Fibroblast of skin of abdomen (primary cell): ENCODE results near the gene DST. TPM values are rescaled to one million over a fixed set of nuclear protein-coding genes. Genes with fewer than 3 reads are reported as not detected.
A peak's percentile ranks its signal among the peaks of the same experiment; 100 is the strongest.

ENCODE experiments used
- DNase-seq: peaks from one replicate; pipeline ENCODE4 v3.0.0-alpha.2; 2013
- polyA plus RNA-seq, 2 experiments: library from polyadenylated mRNA; unstranded; fragments of 120-200 nt; gene quantifications; one replicate each; pipeline ENCODE4 v1.2.1, GENCODE V29; 2013; ENCODE audit not compliant: insufficient read length in 2 of 2

The DST gene
- 154 TPM for polyA plus RNA-seq (2013, experiment 1 of 2; ENCODE audit: insufficient read length)
- 144 TPM for polyA plus RNA-seq (2013, experiment 2 of 2; ENCODE audit: insufficient read length)

DNA sequence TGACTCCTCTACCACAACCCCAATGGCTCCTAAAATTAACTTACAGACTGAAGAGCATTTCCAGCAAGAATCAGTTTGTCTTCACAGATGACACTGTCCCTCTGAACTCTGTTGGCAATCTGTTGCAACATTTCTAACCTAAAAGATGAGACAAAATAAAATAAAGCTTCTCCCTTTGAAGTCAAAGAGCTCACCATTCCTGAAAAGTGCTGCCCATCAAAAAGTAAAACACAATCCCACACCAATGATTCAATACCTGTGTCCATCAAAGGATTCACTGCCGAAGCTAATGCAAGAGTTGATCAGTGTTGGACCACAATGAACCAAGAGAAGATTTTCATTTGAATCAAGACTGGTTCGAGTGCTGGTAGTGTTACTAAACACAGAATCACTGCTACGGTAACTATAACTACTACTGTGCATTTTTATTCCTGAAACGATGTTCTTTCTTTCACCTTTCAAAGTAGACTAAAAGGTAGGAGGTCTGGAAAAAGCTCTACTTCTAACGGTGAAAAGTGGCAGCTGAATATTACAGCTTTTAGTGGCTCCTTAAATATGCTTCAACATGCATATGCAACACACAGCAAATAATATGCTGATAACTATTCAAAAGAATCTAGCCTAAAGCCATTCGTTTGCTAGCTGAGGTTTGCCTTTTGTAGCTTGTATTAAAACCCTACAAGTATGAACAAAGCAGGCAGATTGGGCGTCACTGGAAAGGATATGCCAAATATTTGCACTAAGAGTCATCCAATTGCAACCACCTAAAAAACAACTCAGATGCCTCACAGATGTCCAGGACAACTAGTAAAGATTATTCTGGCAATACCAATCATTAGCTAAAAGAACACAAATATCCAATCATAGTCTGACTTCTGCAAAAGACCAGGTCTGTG, at the start of gene DST:
TSS of gene DST (minus strand) at position 524 of the 896 bp plus-strand sequence.
- peak; percentile 94 for DNase-seq

DNA sequence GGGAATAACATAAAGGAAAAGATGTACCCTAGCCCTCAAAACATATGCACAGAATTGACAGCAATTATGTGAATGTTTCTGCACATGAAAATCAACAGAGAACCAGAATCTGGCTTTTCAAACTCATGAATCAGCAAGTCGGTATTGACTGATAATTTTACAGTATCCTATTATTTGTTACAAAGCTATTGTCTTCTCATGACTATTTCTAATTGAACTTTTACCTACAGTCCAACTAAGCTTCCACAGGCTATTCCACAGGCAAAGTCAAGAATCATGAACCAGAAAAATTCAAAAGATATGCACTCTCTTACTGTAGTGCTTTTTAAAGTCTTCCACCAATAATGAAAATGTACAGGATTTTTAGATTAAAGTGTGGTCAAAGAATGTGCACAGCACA, 49.1 kb upstream of the DST start:
- no peak for DNase-seq

DNA sequence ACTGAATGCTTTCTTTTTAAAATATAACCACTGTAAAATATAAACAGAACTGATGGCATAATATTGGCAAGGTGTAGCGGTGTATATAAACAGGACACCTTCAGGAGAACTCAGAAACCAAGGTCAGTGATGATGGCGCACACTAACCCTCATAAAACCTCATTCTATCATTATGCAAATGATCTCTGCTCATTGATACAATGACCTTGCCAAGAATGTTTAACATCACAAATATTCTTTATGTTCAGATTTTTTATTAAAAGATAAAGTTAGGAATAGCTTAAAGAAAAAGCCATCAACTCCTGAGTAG, 48.6 kb upstream of the DST start:
- DNase-seq = no peak

DNA sequence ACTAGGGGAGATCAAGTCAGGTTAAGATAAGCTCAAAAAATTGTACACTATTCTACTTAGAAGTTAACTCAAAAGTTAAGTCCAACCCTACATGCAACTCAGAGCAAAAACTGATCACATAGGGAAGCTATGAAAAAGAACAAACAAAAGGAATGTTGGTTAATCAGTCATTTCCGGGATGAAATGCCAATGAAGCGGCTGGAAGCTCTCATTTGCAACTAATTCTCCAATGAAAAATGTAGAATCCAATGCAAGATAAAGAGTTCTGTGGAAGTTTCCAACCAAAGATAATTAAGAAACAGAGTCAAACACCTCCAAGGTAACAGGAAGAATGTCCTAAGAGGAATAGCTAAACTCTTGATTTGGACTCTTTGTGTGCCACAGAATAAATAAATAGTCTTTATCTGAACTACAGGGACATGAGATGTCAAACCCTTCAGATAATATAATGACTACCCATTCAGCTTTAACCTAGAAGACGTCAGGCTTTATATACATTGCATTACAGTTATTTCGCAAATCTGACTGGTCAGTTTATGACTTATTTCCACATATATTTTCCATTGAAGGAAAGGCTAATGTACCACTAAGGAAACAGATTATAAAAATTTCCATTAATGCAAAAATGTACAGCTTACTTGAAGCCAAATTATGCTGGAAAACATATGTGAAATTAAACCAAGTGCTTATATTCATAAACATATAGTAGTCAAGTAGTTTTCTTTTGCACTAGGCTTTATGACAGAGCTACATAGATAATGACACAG, 48.0 kb upstream of the DST start:
- DNase-seq = peak; percentile 80

DNA sequence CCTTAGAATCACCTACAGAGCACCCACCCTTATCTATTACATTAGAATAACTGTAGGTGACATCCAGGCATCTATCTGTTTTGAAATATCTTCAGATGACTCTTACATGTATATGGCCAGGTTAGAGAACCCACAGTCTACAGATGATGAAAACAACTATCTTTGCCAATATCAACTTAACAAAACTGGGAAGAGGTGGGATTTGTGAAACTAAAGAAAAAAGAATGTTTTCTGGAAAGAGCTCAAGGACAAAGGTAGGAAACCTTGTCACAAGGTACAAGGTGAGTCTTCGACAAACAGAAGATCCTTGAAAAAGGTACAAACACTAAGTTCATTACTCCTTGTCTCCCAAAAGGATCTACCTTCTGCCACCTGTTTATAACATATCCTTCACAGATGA, 47.0 kb upstream of the DST start:
- no peak for DNase-seq

DNA sequence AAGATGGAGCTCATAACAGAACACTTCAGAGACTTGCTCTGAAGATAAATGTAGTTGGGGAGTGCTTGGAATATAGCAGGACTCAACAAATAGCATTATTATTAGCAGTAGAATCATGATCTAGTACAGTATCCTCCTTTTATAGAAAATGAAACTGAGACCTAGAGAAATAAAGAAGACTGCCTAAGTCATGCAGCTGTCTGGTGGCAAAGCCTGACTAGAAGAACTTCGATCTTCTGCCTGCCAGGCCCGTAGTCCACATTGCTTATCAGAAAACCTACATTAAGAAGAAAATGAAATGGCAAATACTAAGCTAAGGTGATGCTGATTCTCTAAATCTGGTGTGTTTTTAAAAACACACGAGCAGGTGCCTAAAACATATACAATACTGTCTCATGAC, 46.4 kb upstream of the DST start:
- no peak for DNase-seq

DNA sequence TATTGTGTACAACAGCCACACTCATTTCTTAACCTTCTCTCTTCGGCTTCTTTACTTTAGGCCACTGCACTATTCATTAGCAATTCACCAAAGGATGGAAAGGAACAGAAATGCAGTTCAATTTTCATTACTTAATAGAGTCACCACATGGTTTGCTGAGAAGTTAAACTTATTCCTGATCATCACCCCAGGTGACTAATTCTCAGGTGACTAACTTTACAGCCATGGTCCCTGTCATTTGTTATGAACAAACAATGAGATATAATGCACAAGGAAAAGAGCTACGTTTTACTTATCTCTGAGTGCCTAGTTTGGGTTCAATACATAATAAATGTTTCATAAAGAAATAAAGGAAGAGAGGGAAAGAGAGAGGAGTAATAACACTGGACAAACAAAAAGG, 45.8 kb upstream of the DST start:
- no peak for DNase-seq

DNA sequence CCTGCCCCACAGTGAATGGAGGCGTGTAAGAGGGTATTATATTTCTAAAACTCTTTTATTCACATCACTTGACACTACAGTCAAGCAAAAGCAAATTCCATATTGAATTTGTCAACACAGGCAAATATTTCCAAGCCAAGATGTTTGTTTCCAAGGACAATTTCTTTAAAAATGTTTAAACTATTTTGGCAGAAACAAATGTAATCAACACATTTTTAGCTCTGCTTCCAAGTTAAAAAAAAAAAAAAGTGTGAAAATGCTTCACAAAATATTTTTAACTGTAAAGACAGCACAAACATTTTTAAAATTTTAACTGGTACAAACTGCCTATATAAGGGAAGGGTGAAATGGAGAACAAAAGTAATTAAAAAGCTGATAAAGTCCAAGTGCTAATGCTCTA, 44.9 kb upstream of the DST start:
- DNase-seq = no peak

DNA sequence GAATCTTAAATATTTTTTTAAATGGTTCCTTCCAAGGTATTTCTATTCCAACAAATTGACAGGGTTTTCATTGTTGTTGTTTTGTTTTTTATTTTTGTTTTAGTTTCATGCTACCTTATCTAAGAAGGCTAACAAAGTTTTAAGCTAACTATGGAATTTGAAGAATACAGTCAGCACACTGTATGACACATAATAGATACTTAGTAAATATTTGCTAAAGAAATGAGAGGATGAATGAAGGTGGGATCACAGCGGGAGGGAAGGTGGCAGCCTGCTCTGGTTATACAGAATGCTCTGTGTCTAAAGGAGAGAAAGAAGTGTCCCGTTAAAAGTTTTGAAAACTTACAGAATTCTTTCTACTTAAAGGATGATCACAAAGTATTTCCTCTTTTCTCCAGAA, 43.7 kb upstream of the DST start:
- no peak for DNase-seq

DNA sequence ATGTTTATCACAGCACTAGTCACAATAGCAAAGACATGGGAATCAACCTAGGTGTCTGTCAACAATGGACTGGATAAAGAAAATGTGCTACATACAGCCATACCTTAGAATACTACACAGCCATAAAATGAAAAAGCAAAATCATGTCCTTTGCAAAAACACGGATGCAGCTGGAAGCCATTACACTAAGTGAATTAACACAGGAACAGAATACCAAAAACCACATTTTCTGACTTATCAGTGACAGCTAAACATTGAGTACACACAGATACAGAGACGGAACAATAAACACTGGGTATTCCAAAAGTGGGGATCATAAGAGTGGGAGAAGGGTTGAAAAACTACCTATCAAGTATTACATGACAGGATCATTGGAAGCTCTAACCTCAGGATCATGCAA, 43.3 kb upstream of the DST start:
- no peak for DNase-seq

DNA sequence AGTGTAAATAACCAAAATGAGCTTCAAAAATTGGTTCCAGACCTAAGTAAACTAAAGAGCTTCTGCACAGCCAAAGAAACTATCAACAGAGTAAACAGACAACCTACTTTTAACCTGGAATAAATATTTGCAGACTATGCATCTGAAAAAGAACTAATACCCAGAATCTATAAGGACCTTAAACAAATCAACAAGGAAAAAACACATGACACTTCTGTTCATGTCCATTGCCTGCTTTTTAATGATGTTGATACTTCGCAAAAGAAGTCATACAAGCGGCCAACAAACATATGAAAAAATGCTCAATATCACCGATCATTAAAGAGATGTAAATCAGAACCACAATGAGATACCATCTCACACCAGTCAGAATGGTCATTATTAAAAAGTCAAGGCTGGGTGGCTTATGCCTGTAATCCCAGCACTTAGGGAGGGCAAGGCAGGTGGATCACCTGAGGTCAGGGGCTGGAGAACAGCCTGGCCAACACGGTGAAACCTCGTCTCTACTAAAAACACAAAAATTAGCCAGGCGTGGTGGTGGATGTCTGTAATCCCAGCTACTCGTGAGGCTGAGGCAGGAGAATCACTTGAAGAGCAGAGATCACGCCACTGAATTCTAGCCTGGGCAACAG, 42.5 kb upstream of the DST start:
- DNase-seq = no peak

DNA sequence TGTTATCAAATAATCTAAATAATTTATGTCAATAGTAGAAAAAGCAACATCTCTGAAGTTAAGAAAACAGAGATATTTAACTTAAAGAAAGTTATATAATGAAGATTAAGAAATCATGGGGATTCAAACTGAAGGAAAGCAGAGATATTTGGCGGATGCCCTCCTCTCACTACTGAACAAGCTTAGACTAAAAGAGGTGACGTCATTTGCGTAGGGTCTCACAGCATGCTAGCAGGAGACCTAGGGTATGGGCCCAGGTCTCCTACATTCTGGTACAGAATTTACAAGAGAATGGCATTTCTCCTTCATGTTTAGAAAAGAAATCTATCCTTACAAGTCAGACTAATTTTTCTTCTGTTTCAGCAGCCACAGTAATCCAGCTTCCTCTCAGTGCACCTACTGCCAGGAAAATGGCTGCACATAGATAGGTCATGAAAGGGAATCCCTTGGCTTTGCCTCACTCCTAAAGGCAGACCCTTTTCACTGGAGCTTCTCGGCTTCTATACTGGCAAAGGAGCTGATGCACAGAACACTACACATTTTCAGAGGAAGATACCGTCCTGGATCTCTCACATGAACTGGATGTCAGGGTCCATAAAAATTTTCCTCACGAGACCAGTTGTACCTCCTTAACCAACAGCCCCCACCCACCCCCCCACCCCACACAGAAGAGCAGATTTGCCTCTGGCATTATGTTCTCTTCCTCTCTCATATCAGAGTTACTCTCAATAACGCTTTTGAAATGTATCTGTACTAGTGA, 41.8 kb upstream of the DST start:
- no peak for DNase-seq

DNA sequence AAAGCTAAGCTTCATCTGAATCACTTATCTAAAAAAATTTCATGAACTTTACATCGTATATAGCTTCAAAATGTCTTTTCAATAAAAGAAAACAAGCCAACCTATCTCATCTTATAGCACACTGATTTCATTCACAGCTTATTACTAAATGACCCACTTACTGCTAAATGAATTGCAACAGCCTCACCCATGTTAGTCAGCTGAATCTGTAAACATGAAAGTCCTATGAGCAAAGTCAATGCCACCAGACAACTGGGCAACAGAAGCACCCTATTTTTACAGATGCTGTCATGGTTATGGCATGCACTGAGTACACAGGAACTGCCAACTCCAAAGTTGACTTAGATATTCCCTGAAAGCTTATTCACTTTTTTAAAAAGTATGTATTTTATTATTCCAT, 41.2 kb upstream of the DST start:
- peak; percentile 72 for DNase-seq

DNA sequence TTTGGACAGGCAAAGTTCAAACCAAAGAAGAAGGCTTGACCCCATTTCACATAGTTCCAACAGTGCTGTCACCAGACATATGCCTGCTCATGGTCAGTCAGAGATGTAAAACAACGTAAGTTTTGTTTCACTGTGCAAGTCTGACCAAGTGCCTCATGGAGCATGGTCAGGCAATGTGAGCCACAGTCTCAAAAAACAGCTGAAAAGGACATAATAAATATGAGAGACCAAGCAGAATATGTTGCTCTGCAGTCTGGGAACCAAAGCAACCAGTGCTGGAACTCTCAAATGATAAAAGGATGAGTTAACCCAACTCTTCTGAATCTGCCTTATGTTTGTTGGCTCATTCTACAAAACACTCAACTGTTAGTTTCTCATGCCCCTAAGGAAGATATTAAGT, 39.9 kb upstream of the DST start:
- DNase-seq = no peak

DNA sequence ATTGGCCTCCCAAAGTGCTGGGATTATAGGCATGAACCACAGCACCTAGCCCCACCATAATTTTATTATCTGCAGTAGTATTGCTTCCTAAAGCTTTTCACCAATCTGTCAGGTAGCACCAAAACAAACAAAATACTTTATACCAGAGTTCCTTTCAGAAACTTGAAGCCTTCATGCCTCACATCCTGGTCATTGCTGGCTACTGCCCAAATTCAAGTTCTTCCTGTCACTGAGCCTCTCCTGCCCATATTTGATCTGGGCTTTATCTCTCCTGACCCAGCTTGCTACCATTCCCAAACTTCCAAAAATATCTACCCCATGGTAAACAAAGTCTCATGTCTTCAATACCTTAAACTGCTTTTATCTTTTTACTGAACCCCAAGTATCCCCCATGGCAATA, 34.9 kb upstream of the DST start:
- peak; percentile 37 for DNase-seq

DNA sequence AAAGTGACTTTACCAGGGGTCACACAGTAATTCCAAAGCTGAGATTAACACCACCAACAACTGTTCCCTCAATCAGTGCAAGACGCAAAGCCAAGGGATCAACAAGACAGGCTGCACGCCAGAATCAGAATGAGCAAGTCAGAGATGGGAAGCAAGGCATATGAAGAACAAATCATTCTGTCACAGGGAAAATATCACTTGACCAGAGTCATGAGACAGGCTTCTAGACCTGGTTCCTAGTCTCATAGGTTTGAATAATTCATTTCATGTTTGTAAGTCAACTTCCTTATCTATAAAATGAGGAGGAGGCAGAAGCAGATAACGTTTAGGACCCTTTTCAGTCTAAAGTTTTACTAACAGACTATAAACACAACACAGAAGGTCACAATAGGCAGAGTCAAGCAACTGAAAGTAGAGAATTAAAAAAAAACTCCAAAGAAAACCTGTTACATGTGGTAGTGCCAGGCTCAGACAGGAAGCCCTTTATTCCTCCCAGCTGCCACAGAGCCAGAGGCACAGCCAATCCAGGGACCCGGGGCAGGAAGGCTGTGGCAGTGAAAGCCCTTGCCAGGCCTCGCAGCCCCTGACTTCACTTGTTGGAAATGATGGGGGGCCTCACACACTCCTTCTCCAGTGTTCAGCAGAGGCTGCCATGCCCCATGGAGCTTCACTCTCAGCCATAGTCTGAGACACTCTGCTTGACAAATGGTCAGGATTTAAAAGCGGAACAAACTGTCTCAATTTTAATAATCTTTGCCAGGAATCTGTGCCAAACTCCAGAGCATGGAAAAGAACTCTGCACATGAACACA, 29.2 kb upstream of the DST start:
- no peak for DNase-seq

DNA sequence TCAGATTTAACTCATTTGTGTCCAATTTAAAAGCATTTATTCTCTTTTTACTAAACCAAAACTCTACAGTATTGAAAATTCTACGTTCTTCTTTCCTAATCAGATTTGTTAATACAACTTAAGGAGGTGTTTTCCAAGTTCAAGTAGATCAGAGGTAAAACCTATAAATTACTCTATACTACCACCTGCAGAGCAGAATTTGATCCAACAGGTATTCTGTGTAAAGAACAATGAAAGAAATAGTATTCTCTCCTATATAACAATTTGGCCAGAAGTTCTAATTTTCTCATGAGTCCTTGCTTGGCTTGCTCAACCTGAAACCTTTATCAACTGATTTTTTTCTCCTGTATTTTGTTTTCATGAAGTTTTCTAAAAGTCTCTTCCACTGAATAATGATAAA, 28.5 kb upstream of the DST start:
- DNase-seq = no peak

DNA sequence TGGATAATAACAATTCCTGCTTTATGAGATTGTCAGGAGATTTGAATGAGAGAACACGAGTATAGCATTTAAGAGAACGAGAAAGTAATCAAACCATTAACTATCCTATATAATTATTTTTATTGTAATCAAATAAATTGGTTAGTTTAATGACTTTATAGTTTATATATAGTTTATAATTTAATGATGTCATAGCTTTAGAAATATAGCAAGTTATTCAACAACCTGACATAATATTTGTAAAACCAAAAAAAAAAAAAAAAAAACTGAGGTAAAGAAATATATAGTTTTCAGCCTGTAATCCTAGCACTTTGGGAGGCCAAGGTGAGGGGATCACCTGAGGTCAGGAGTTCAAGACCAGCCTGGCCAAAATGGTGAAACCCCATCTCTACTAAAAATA, 26.4 kb upstream of the DST start:
- DNase-seq = no peak

DNA sequence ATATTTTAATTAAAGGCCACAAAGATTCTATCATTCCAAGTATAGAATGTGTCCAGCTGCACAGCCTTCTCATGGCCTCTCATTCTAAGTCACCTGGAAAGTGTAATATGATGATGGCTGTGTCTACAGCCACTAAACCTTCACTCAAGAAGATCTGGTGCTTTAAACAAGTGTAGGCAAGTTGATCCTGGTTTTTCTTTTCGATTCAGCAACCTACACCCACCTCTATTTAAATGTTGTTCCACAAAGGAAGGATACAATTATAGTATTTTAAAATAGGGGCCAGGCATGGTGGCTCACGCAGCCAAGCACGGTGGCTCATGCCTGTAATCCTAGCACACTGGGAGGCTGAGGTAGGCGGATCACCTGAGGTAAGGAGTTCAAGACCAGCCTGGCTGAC, 25.5 kb upstream of the DST start:
- DNase-seq = no peak

DNA sequence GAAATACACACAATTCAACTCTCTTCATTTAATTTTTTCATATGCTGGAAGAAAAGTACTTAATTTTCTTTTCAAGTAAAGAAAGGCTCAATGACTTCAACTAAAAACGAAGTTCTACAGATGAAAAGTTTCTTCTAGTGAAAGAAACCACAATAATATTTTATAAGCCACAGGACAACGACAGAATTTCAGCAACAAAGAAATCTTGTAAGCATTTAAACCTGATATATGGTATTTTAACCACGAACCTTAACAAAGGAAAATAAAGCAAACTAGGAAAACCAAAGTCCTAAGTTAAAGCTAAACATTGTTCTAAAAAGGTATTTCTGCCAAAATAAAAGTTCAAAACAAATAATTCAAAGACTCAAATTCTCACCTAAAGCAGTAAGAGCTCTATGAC, 24.6 kb upstream of the DST start:
- DNase-seq = no peak

DNA sequence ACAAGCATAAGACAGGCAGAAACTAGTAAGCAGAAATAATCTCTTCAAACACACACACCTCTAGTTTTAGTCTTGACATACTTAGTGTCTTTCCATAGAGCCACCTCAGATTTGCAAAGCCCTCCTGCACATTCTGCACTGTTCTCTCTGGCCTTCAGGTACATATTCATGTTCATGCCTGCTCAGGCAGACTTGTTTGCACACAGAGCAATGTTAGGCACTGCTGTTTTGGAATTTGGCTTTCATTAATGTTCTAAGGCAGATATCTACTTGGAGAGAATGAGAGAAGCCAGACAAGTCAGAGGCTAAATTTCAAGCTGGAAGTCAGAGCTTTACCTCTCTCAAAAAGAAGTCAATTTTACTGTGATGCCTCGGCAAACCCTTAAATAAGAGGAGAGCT, 21.3 kb upstream of the DST start:
- no peak for DNase-seq

DNA sequence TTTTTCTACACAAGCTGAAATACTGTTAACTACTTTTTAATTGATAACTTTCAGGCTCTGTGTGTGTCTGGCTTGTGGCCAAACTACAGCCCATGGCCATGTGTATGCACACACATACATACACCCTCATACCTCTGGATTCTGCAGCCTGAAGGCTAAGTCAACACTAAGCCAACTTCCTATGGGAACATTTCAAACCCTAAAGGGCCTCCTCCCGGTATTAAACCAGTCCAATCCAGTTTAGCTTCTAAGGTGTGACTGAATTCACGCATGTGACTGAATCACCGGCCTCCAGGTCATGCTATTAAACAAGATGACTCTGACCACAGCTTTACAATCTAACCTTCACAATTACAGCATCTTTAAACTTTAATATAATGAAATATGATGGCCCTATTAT, 20.7 kb upstream of the DST start:
- DNase-seq = no peak
